H1 (cell line): ENCODE measurements around the gene ZNF284. TPM values are rescaled to one million over a fixed set of nuclear protein-coding genes. Genes with fewer than 3 reads are reported as not detected.

Source experiments
- CTCF ChIA-PET: fragments of 300-600 bp; sonication (Branson Sonifier 250); formaldehyde crosslinking; loops from one replicate; lab custom pipeline; 2021; ENCODE audit not compliant: partially characterized antibody; lab: Charles Lee
- POLR2A ChIA-PET: fragments of 300-600 bp; sonication (Branson Sonifier 250); formaldehyde crosslinking; loops from one replicate; lab custom pipeline; 2021; ENCODE audit warnings: inconsistent platforms; ENCODE audit not compliant: partially characterized antibody; lab: Charles Lee
- DNase-seq, 2 experiments: peaks; one replicate each; pipeline versions ENCODE4 v3.0.0 to v3.0.0-alpha.2; 2010 to 2022; ENCODE audit warnings: low spot score in 2 of 2, low read depth in 1 of 2, mixed read lengths in 1 of 2
- FAIRE-seq: peaks from 2 replicates; lab custom pipeline; 2011; peaks lifted over from hg19 to GRCh38; lab: Jason Lieb, UNC
- H2AFZ ChIP-seq: 2 replicates; pipeline ENCODE4 v1.8.1; 2012; ENCODE audit warnings: low read length, inconsistent platforms
- H2AK5ac ChIP-seq: 2 replicates; pipeline ENCODE4 v1.6.1; 2013; ENCODE audit warnings: low read depth, low read length
- H2BK120ac ChIP-seq: replicated peaks from 2 replicates; pipeline ENCODE3; 2013; ENCODE audit warnings: low read depth, low read length, inconsistent platforms
- H2BK12ac ChIP-seq: 2 replicates; pipeline ENCODE4 v1.6.1; 2013; ENCODE audit warnings: low read depth, low read length
- H2BK15ac ChIP-seq: 2 replicates; pipeline ENCODE4 v1.6.1; 2013; ENCODE audit warnings: low read length
- H2BK20ac ChIP-seq: 2 replicates; pipeline ENCODE4 v1.6.1; 2013; ENCODE audit warnings: low read length
- H2BK5ac ChIP-seq: 2 replicates; pipeline ENCODE4 v1.6.1; 2013; ENCODE audit warnings: low read depth, low read length
- H3K14ac ChIP-seq: 2 replicates; pipeline ENCODE4 v1.6.1; 2013; ENCODE audit warnings: inconsistent platforms; ENCODE audit not compliant: insufficient read length
- H3K18ac ChIP-seq: 2 replicates; pipeline ENCODE4 v1.6.1; 2013; ENCODE audit warnings: low read length; ENCODE audit errors: extremely low read depth
- H3K23ac ChIP-seq: 2 replicates; pipeline ENCODE4 v1.6.1; 2013; ENCODE audit warnings: inconsistent platforms; ENCODE audit not compliant: insufficient read length
- H3K23me2 ChIP-seq: 2 replicates; pipeline ENCODE4 v1.6.1; 2013; ENCODE audit warnings: low read depth, low read length
- H3K27ac ChIP-seq: 2 replicates; pipeline ENCODE4 v1.6.1; 2011; ENCODE audit warnings: low read depth, low read length, inconsistent platforms
- H3K27me3 ChIP-seq, 4 experiments: replicated peaks in 1 of 4; 1 replicate in 1 of 4; 2 replicates in 3 of 4; pipeline versions ENCODE4 v1.6.1 to v1.8.1; 2011 to 2013; ENCODE audit warnings: low read length in 3 of 4, mild to moderate bottlenecking in 3 of 4, inconsistent platforms in 2 of 4, mixed read lengths in 2 of 4, moderate library complexity in 1 of 4; ENCODE audit not compliant: control insufficient read depth in 3 of 4, insufficient read depth in 3 of 4; ENCODE audit errors: extremely low read depth in 1 of 4
- H3K36me3 ChIP-seq, 4 experiments: 2 replicates each; pipeline versions ENCODE4 v1.6.1 to v1.8.1; 2011 to 2013; ENCODE audit warnings: mild to moderate bottlenecking in 4 of 4, low read length in 3 of 4, moderate library complexity in 2 of 4, control low read depth in 1 of 4, inconsistent platforms in 1 of 4; ENCODE audit not compliant: insufficient read depth in 4 of 4, control insufficient read depth in 2 of 4
- H3K4ac ChIP-seq: replicated peaks from 2 replicates; pipeline ENCODE3; 2013; ENCODE audit warnings: low read length, low read depth, mixed read lengths, inconsistent platforms; ENCODE audit not compliant: insufficient read length
- H3K4me1 ChIP-seq, 4 experiments: replicated peaks in 1 of 4; 1 replicate in 1 of 4; 2 replicates in 3 of 4; pipeline versions ENCODE4 v1.6.1 to v1.8.1; 2011 to 2013; ENCODE audit warnings: low read length in 3 of 4, inconsistent platforms in 2 of 4, mixed read lengths in 1 of 4; ENCODE audit not compliant: insufficient read depth in 4 of 4, control insufficient read depth in 3 of 4
- H3K4me2 ChIP-seq, 2 experiments: 2 replicates each; pipeline versions ENCODE4 v1.6.1 to v1.8.1; 2011 to 2013; ENCODE audit warnings: low read depth in 2 of 2, low read length in 2 of 2, control low read depth in 1 of 2, inconsistent platforms in 1 of 2, mild to moderate bottlenecking in 1 of 2; ENCODE audit not compliant: insufficient read depth in 1 of 2
- H3K4me3 ChIP-seq, 4 experiments: fragments of 200-600, 300-600 bp in 1 of 4; sonication (generic), shearing (Covaris generic), sonication (Bioruptor Twin) in 1 of 4; 2 replicates each; pipeline versions ENCODE4 v1.5.1 to v1.8.1; 2011 to 2016; ENCODE audit warnings: low read length in 4 of 4, low read depth in 3 of 4, control low read depth in 2 of 4, inconsistent platforms in 2 of 4, mild to moderate bottlenecking in 2 of 4, mixed read lengths in 1 of 4, moderate library complexity in 1 of 4; ENCODE audit not compliant: insufficient read depth in 2 of 4; ENCODE audit errors: extremely low read depth in 1 of 4
- H3K56ac ChIP-seq: replicated peaks from 2 replicates; pipeline ENCODE3; 2013; ENCODE audit warnings: low read depth, mild to moderate bottlenecking, mixed read lengths, low read length, inconsistent platforms; ENCODE audit not compliant: insufficient read length
- H3K79me1 ChIP-seq: 2 replicates; pipeline ENCODE4 v1.6.1; 2013; ENCODE audit warnings: low read depth, low read length, control low read depth
- H3K79me2 ChIP-seq, 2 experiments: 2 replicates each; pipeline versions ENCODE4 v1.6.1 to v1.8.1; 2012 to 2013; ENCODE audit warnings: low read length in 2 of 2, mild to moderate bottlenecking in 2 of 2, inconsistent platforms in 1 of 2; ENCODE audit not compliant: insufficient read depth in 2 of 2, control insufficient read depth in 1 of 2
- H3K9ac ChIP-seq, 4 experiments: replicated peaks in 1 of 4; 1 replicate in 1 of 4; 2 replicates in 3 of 4; pipeline versions ENCODE4 v1.6.1 to v1.8.1; 2011 to 2013; ENCODE audit warnings: low read depth in 3 of 4, low read length in 3 of 4, control low read depth in 2 of 4, mild to moderate bottlenecking in 2 of 4, moderate library complexity in 2 of 4, inconsistent platforms in 1 of 4; ENCODE audit errors: extremely low read depth in 1 of 4
- H3K9me3 ChIP-seq, 2 experiments: 2 replicates each; pipeline versions ENCODE4 v1.6.1 to v1.8.1; 2012 to 2013; ENCODE audit warnings: mild to moderate bottlenecking in 2 of 2, moderate library complexity in 2 of 2, control low read depth in 1 of 2, inconsistent platforms in 1 of 2, low read depth in 1 of 2, low read length in 1 of 2, mixed read lengths in 1 of 2; ENCODE audit not compliant: insufficient read depth in 2 of 2
- H4K20me1 ChIP-seq, 2 experiments: replicated peaks in 1 of 2; 2 replicates each; pipeline versions ENCODE3 to v1.8.1; 2011 to 2013; ENCODE audit warnings: inconsistent platforms in 2 of 2, low read length in 2 of 2, mild to moderate bottlenecking in 1 of 2; ENCODE audit not compliant: insufficient read depth in 2 of 2, control insufficient read depth in 1 of 2
- H4K5ac ChIP-seq: 2 replicates; pipeline ENCODE4 v1.6.1; 2013; ENCODE audit warnings: low read length, low read depth, mixed read lengths, inconsistent platforms; ENCODE audit not compliant: insufficient read length
- H4K8ac ChIP-seq: 2 replicates; pipeline ENCODE4 v1.8.0; 2013; ENCODE audit warnings: mild to moderate bottlenecking, moderate library complexity, low read length, inconsistent platforms; ENCODE audit not compliant: insufficient read depth; ENCODE audit errors: extremely low read depth
- H4K91ac ChIP-seq: replicated peaks from 2 replicates; pipeline ENCODE3; 2013; ENCODE audit warnings: low read length, mixed read lengths, inconsistent platforms; ENCODE audit not compliant: insufficient read length
- CEBPB ChIP-seq: IDR thresholded peaks from 2 replicates; pipeline ENCODE4 v1.6.1; 2012; ENCODE audit warnings: low read depth, low read length
- CTBP2 ChIP-seq: IDR thresholded peaks from 2 replicates; pipeline ENCODE4 v1.7.0; 2011; ENCODE audit warnings: borderline replicate concordance, mild to moderate bottlenecking, moderate library complexity, mixed read lengths, low read length; ENCODE audit not compliant: insufficient read depth, insufficient read length
- KDM5A ChIP-seq: fragments of 200-600 bp; IDR thresholded peaks from 2 replicates; pipeline ENCODE4 v1.7.1; 2012; ENCODE audit warnings: mild to moderate bottlenecking, low read length, inconsistent platforms, mixed read lengths
- POLR2A ChIP-seq, 2 experiments: IDR thresholded peaks; 1 replicate in 1 of 2; 2 replicates in 1 of 2; pipeline ENCODE4 v1.6.1; 2011; ENCODE audit warnings: low read depth in 2 of 2, low read length in 2 of 2, mild to moderate bottlenecking in 2 of 2; ENCODE audit errors: control extremely low read depth in 1 of 2
- RFX5 ChIP-seq: IDR thresholded peaks from 2 replicates; pipeline ENCODE4 v1.6.1; 2011; ENCODE audit warnings: low read depth, low read length, improper control_type of control experiment, borderline replicate concordance
- SP4 ChIP-seq: IDR thresholded peaks from 2 replicates; pipeline ENCODE4 v1.6.1; 2012; ENCODE audit warnings: low read length, inconsistent platforms
- WGBS, 2 experiments: shearing (Covaris generic) in 1 of 2; methylation state at CpG; one replicate each; pipeline versions ENCODE4 v1.1.6 to v1.1.7; 2013 to 2015; ENCODE audit warnings: low lambda C conversion rate in 2 of 2, mixed read lengths in 2 of 2, inconsistent platforms in 1 of 2, low coverage in 1 of 2, missing lambda C conversion rate in 1 of 2; ENCODE audit not compliant: insufficient replicate concordance in 2 of 2, insufficient coverage in 1 of 2, insufficient read length in 1 of 2; ENCODE audit errors: extremely low coverage in 1 of 2, missing lambda C conversion rate in 1 of 2; 5-methylcytosine and 5-hydroxymethylcytosine counted together
- polyA plus RNA-seq, 7 experiments: library from polyadenylated mRNA; depleted of rRNA in 3 of 7; stranded (reverse) in 5 of 7; unstranded in 2 of 7; fragments of >200 nt in 5 of 7; fragments of 200-250 nt in 2 of 7; gene quantifications; 1 replicate in 5 of 7; 2 replicates in 1 of 7; 4 replicates in 1 of 7; pipeline versions ENCODE4 v1.2.1 to v1.2.3, GENCODE V29; 2011 to 2013; ENCODE audit warnings: missing spikeins in 2 of 7, mixed read lengths in 2 of 7
- total RNA-seq: library from RNA; stranded (reverse); fragmentation: NEBNext Ultra II Directional; extraction: Animal tissue kit (Norgen Biotek cat#: 25700); gene quantifications from 2 replicates; pipeline ENCODE4 v1.2.1, GENCODE V29; 2021

Gene ZNF284
- total and polyA plus RNA-seq, 2 of the 8 experiments (the other 6 are each of a cell fraction or from before 2014, with no cell fraction given) = 1.1 to 3.4 TPM

- no peaks in the 10 kb centered on the region for H3K4me1 ChIP-seq
- no peak overlapping the region for H2AFZ ChIP-seq
- no peak for TF ChIP-seq POLR2A (IDR thresholded peaks at IDR 0.05; ENCODE audit: control extremely low read depth in 1 of 2, low read depth in 2 of 2, low read length in 2 of 2)
- no peak for TF ChIP-seq SP4
- TF ChIP-seq CTBP2 = no peak
- TF ChIP-seq RFX5 = no peak
- no peak for TF ChIP-seq CEBPB
- TF ChIP-seq KDM5A = no peak
- TF ChIP-seq, all 59 proteins: peak for 0
- no peak overlapping the region for H3K23ac ChIP-seq
- no peak overlapping the region for H2BK120ac ChIP-seq
- no peak overlapping the region for H3K9ac ChIP-seq
- H4K20me1 ChIP-seq = no peaks in the 10 kb centered on the region
- no peak for FAIRE-seq
- no peak overlapping the region for H4K8ac ChIP-seq
- H2BK5ac ChIP-seq = no peak overlapping the region
- H2AK5ac ChIP-seq = no peak overlapping the region
- H3K4me2 ChIP-seq = no peak overlapping the region
- no peak overlapping the region for H3K56ac ChIP-seq
- no peak overlapping the region for H3K4me3 ChIP-seq
- H3K14ac ChIP-seq = no peak overlapping the region
- no peak overlapping the region for H2BK20ac ChIP-seq
- H3K36me3 ChIP-seq = no peaks in the 10 kb centered on the region
- no peak overlapping the region for H3K18ac ChIP-seq
- peaks cover 2% of the 10 kb centered on the region; the same call in 1 of the 2 replicates for H3K79me1 ChIP-seq
- H4K91ac ChIP-seq = no peak overlapping the region
- WGBS, 2 experiments = 79% methylated on average over 4 of the region's 4 CpGs; no CpG with 5 or more reads in 1 of the 2 experiments
- H3K9me3 ChIP-seq = no peaks in the 10 kb centered on the region
- DNase-seq = no peak
- no peak overlapping the region for H3K4ac ChIP-seq
- H3K27ac ChIP-seq = no peak overlapping the region
- H3K23me2 ChIP-seq = peaks cover 5% of the 10 kb centered on the region
- ChIA-PET CTCF (no interaction called here), POLR2A (interaction anchor here (0.6 to 1.4 kb wide), 2 partner anchors 20 kb away, joined by 3 to 6 read pairs; no protein-coding TSS in a partner anchor)
- H3K79me2 ChIP-seq = peaks cover 0 to 10% of the 10 kb centered on the region in 2 experiments; a peak in 2 of 4 replicates
- no peak overlapping the region for H4K5ac ChIP-seq
- no peak overlapping the region for H2BK15ac ChIP-seq
- no peak overlapping the region for H2BK12ac ChIP-seq
- no peaks in the 10 kb centered on the region for H3K27me3 ChIP-seq
Measured at GRCh38 chr19:44092108-44092507, 20.1 kb downstream of the ZNF284 start.
